Keratinocyte (primary cell): ENCODE data around the gene FCRL2.

Experiments
- CTCF ChIP-seq, 3 experiments: IDR thresholded peaks in 1 of 3; conservative IDR thresholded peaks in 1 of 3; optimal IDR thresholded peaks in 1 of 3; 2 replicates in 2 of 3; 3 replicates in 1 of 3; pipeline versions ENCODE3 to v1.5.1; 2011; ENCODE audit warnings: low read length in 3 of 3, mild to moderate bottlenecking in 3 of 3, moderate library complexity in 2 of 3, control low read depth in 1 of 3, inconsistent platforms in 1 of 3; ENCODE audit not compliant: insufficient read depth in 2 of 3; ENCODE audit errors: extremely low read depth in 1 of 3
- EZH2 ChIP-seq: IDR thresholded peaks from one replicate; pipeline ENCODE4 v1.6.1; 2012; ENCODE audit warnings: inconsistent platforms, mild to moderate bottlenecking, low read length, moderate library complexity

GRCh38 chr1:157724537-157725220, 52.3 kb downstream of the FCRL2 start:
- TF ChIP-seq CTCF (optimal IDR thresholded peaks at IDR 0.05 in 1 of 3, IDR thresholded peaks at IDR 0.05 in 1 of 3, conservative IDR thresholded peaks at IDR 0.05 in 1 of 3; ENCODE audit: extremely low read depth in 1 of 3, insufficient read depth in 2 of 3, low read length in 3 of 3): no peak
- no peak for TF ChIP-seq EZH2
